ENCODE data around the gene CCL2. TPM values are rescaled to one million over a fixed set of nuclear protein-coding genes. Genes with fewer than 3 reads are reported as not detected.

The CCL2 gene
- total RNA-seq, 1 experiment from 2014 or later, result not detected

GRCh38 chr17:34220045-34220751 lies 34.9 kb upstream of the CCL2 start:
- Histone ChIP-seq H3K27ac (ENCODE audit: low read depth, low read length) (no peak overlapping the region), H3K4me3 (replicated peaks in 1 of 2; ENCODE audit: low read depth in 1 of 2, low read length in 2 of 2) (no peak overlapping the region), H3K27me3 (ENCODE audit: insufficient read depth, low read length) (no peaks in the 10 kb centered on the region), H3K4me2 (ENCODE audit: low read length) (no peak overlapping the region), H3K4me1 (ENCODE audit: control insufficient read depth in 1 of 2, insufficient read depth in 2 of 2, low read length in 2 of 2) (no peaks in the 10 kb centered on the region), H3K36me3 (ENCODE audit: control insufficient read depth in 1 of 2, insufficient read depth in 2 of 2, low read length in 2 of 2) (no peaks in the 10 kb centered on the region), H2AFZ (ENCODE audit: low read depth, low read length, poor library complexity, severe bottlenecking) (no peak overlapping the region), H3K9ac (ENCODE audit: low read length) (no peak overlapping the region), H3K79me2 (ENCODE audit: insufficient read depth, low read length) (no peaks in the 10 kb centered on the region), H3K9me2 (ENCODE audit: insufficient read depth) (no peaks in the 10 kb centered on the region), H4K20me1 (ENCODE audit: insufficient read depth) (no peaks in the 10 kb centered on the region), H3K9me3 (ENCODE audit: control insufficient read depth in 1 of 2, insufficient read depth in 1 of 2, low read depth in 1 of 2, low read length in 2 of 2) (no peaks in the 10 kb centered on the region; a peak in 1 of 4 replicates)
- ATAC-seq, result no peak
- POLR2A ChIA-PET, result no interaction called here
- CTCF ChIA-PET, result no interaction called here
- intact Hi-C loops (cut with micrococcal nuclease), result no loop called here
- no peak for DNase-seq (ENCODE audit: low read depth, low spot score)
- RAD21 ChIA-PET (ENCODE audit: low non-redundant PET in 1 of 2, low total read pairs in 2 of 2, uncharacterized antibody in 2 of 2, unreplicated experiment in 2 of 2), result no interaction called here
- TF ChIP-seq ZFX (IDR thresholded peaks at IDR 0.05) (no peak), POLR2A (IDR thresholded peaks at IDR 0.05; ENCODE audit: borderline replicate concordance, extremely low read depth, insufficient read depth, insufficient read length) (no peak), POLR2AphosphoS5 (IDR thresholded peaks at IDR 0.05; ENCODE audit: low read depth, low read length) (no peak), ELF1 (IDR thresholded peaks at IDR 0.05; ENCODE audit: borderline replicate concordance, low read depth) (no peak)
- no TSS peak for BruUV-seq (replicated peaks)

GRCh38 chr17:34220752-34221395 lies 34.2 kb upstream of the CCL2 start:
- Histone ChIP-seq H3K4me1 (ENCODE audit: control insufficient read depth in 1 of 2, insufficient read depth in 2 of 2, low read length in 2 of 2) (no peaks in the 10 kb centered on the region), H3K4me3 (replicated peaks in 1 of 2; ENCODE audit: low read depth in 1 of 2, low read length in 2 of 2) (no peak overlapping the region), H3K27ac (ENCODE audit: low read depth, low read length) (no peak overlapping the region), H3K4me2 (ENCODE audit: low read length) (no peak overlapping the region), H3K36me3 (ENCODE audit: control insufficient read depth in 1 of 2, insufficient read depth in 2 of 2, low read length in 2 of 2) (no peaks in the 10 kb centered on the region), H3K9me3 (ENCODE audit: control insufficient read depth in 1 of 2, insufficient read depth in 1 of 2, low read depth in 1 of 2, low read length in 2 of 2) (peaks cover 0 to 3% of the 10 kb centered on the region in 2 experiments; a peak in 1 of 4 replicates), H4K20me1 (ENCODE audit: insufficient read depth) (no peaks in the 10 kb centered on the region), H3K9ac (ENCODE audit: low read length) (no peak overlapping the region), H3K9me2 (ENCODE audit: insufficient read depth) (no peaks in the 10 kb centered on the region), H2AFZ (ENCODE audit: low read depth, low read length, poor library complexity, severe bottlenecking) (no peak overlapping the region), H3K27me3 (ENCODE audit: insufficient read depth, low read length) (no peaks in the 10 kb centered on the region), H3K79me2 (ENCODE audit: insufficient read depth, low read length) (no peaks in the 10 kb centered on the region)
- intact Hi-C loops (cut with micrococcal nuclease), result no loop called here
- no TSS peak for BruUV-seq (replicated peaks)
- no peak for ATAC-seq
- ChIA-PET POLR2A (no interaction called here), RAD21 (ENCODE audit: low non-redundant PET in 1 of 2, low total read pairs in 2 of 2, uncharacterized antibody in 2 of 2, unreplicated experiment in 2 of 2) (no interaction called here), CTCF (no interaction called here)
- DNase-seq (ENCODE audit: low read depth, low spot score), result no peak
- TF ChIP-seq REST (IDR thresholded peaks at IDR 0.05; ENCODE audit: low read depth) (no peak), ATF3 (IDR thresholded peaks at IDR 0.05) (no peak), CBX3 (IDR thresholded peaks at IDR 0.05; ENCODE audit: low read depth) (no peak)

Measured in HCT116 (cell line).